Right atrium auricular region (tissue), 2 donors: ENCODE data around the gene BCKDHB. TPM values are rescaled to one million over a fixed set of nuclear protein-coding genes. Genes with fewer than 3 reads are reported as not detected.

Experiments
- DNase-seq: peaks from one replicate; pipeline ENCODE4 v3.0.0-alpha.2; 2019; ENCODE audit warnings: low spot score
- H3K27ac ChIP-seq, 2 donors: fragments of 200-600 bp; sonication (generic); 1 replicate in 1 of 2; 2 replicates in 1 of 2; pipeline ENCODE4 v1.5.1; 2016 to 2019
- H3K27me3 ChIP-seq, 2 donors: fragments of 200-600 bp; sonication (generic); one replicate each; pipeline versions ENCODE4 v1.5.1 to v1.6.0; 2017 to 2019
- H3K36me3 ChIP-seq: fragments of 200-600 bp; sonication (generic); one replicate; pipeline ENCODE4 v1.5.1; 2016
- H3K4me1 ChIP-seq, 2 donors: fragments of 200-600 bp; sonication (generic); one replicate each; pipeline versions ENCODE4 v1.5.1 to v1.6.0; 2017 to 2019
- H3K4me3 ChIP-seq, 2 donors: fragments of 200-600 bp; sonication (generic); 1 replicate in 1 of 2; 2 replicates in 1 of 2; pipeline ENCODE4 v1.5.1; 2017 to 2019; ENCODE audit warnings: mild to moderate bottlenecking in 1 of 2, moderate library complexity in 1 of 2
- H3K9me3 ChIP-seq, 2 donors: fragments of 200-600 bp; sonication (generic); one replicate each; pipeline ENCODE4 v1.5.1; 2019
- total RNA-seq, 2 donors: library from RNA; depleted of rRNA; stranded (reverse); fragments of >200 nt; gene quantifications; one replicate each; pipeline ENCODE4 v1.1.0, GENCODE V29; 2016
- TF ChIP-seq, protein P1 (sequence below), 2 donors: fragments of 200-600 bp; sonication (generic); IDR thresholded peaks; one replicate each; pipeline ENCODE4 v1.5.1; 2019; ENCODE audit warnings: antibody characterized with exemption in 2 of 2

BCKDHB gene
- total RNA-seq, 2 donors from 2014 or later: 8.1 to 23.3 TPM

DNA sequence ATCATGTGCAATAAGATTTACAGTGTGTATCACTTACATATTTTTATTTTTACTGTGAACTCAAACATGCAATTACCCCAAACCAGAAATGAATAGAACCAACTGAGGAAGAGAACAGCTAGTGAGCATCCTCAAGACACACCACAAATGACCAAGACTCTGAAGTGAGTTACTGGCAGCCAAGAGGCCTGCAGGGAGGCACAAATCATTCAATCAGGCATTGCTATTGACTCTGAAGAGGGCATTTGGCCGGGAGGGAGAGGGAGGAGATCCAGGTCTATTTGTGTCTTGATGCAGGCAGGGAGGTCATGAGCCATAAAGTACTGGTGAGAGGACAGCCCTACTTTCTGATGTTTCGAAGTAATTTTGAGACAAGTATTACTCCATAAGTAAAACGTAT is 257.7 kb downstream of the BCKDHB start:
- no peak for DNase-seq
- H3K4me3 ChIP-seq: no peak overlapping the region
- H3K36me3 ChIP-seq: no peaks in the 10 kb centered on the region
- H3K9me3 ChIP-seq: no peaks in the 10 kb centered on the region
- TF ChIP-seq, protein P1, sequence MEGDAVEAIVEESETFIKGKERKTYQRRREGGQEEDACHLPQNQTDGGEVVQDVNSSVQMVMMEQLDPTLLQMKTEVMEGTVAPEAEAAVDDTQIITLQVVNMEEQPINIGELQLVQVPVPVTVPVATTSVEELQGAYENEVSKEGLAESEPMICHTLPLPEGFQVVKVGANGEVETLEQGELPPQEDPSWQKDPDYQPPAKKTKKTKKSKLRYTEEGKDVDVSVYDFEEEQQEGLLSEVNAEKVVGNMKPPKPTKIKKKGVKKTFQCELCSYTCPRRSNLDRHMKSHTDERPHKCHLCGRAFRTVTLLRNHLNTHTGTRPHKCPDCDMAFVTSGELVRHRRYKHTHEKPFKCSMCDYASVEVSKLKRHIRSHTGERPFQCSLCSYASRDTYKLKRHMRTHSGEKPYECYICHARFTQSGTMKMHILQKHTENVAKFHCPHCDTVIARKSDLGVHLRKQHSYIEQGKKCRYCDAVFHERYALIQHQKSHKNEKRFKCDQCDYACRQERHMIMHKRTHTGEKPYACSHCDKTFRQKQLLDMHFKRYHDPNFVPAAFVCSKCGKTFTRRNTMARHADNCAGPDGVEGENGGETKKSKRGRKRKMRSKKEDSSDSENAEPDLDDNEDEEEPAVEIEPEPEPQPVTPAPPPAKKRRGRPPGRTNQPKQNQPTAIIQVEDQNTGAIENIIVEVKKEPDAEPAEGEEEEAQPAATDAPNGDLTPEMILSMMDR (IDR thresholded peaks at IDR 0.05): no peak
- peaks cover 0 to 6% of the 10 kb centered on the region in 2 donors for H3K4me1 ChIP-seq
- no peak overlapping the region for H3K27ac ChIP-seq
- no peaks in the 10 kb centered on the region for H3K27me3 ChIP-seq

DNA sequence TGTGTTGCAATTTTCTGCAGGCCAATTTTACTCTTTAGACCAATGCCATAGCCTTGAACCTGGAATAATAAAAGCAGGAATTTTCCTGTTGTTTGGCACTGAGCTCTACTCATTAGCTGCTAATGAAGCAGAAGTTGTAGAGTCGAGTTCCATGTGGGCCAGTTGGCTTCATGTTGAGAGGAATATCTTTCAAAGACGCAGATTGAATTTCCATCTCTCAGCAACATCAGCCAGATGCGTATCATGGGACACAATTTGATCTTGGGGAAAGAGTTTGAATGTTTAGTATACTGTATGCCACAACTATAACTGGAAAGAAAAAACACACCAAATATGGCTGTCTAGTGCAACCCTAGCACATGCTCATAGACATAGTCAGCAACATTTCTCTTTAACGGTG is 259.6 kb downstream of the BCKDHB start:
- Histone ChIP-seq H3K4me1 (peaks cover 0 to 6% of the 10 kb centered on the region in 2 donors), H3K36me3 (no peaks in the 10 kb centered on the region), H3K4me3 (no peak overlapping the region), H3K9me3 (no peaks in the 10 kb centered on the region), H3K27me3 (no peaks in the 10 kb centered on the region), H3K27ac (no peak overlapping the region)
- TF ChIP-seq, protein P1 (IDR thresholded peaks at IDR 0.05): no peak
- no peak for DNase-seq

- no peak for DNase-seq
- TF ChIP-seq, protein P1 (IDR thresholded peaks at IDR 0.05): no peak
- H3K4me3 ChIP-seq: no peak overlapping the region
- H3K27ac ChIP-seq: no peak overlapping the region
- H3K27me3 ChIP-seq: no peaks in the 10 kb centered on the region
- H3K36me3 ChIP-seq: no peaks in the 10 kb centered on the region
- H3K4me1 ChIP-seq: peaks cover 0 to 6% of the 10 kb centered on the region in 2 donors
- no peaks in the 10 kb centered on the region for H3K9me3 ChIP-seq
These were observed 260.2 kb downstream of the BCKDHB start for GRCh38 chr6:80366714-80367113.

DNA sequence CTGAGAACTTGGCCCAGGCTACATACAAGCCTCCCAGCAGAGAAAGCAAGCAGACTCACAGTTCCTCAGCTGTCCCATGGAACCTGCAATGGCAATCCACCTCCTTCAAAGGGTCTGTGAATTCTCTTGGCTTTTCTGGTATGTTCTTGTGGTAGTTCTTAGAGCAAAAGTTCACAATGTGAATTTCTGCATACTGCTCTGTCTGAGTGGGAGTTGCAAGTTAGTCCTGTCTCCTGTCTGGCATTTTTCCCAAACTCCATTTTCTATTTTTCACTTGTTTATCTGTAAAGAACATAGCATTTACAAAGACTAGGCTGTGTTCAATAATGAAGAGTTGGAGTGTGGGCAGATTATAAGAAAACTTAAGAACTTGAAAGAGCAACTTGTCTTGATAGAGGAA is 269.9 kb downstream of the BCKDHB start:
- H3K4me3 ChIP-seq: no peak overlapping the region
- DNase-seq: no peak
- no peaks in the 10 kb centered on the region for H3K36me3 ChIP-seq
- no peaks in the 10 kb centered on the region for H3K27me3 ChIP-seq
- peaks cover 0 to 6% of the 10 kb centered on the region in 2 donors for H3K9me3 ChIP-seq
- no peaks in the 10 kb centered on the region for H3K4me1 ChIP-seq
- TF ChIP-seq, protein P1 (IDR thresholded peaks at IDR 0.05): no peak
- H3K27ac ChIP-seq: no peak overlapping the region

DNA sequence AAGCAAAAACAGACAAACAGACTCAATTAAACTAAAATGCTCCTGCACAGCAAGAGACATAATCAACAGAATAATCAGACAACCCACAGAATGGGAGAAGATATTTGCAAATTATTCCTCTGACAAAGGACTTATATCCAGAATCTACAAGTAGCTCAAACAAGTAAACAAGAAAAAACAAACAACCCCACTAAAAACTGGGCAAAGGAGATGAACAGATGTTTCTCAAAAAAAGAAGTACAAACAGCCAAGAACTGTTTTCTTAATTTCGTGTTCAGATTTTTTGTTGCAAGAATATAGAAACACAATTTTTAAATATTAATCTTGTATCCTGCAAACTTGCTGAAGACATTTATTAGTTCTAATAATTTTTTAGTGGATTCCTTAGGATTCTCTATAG is 274.1 kb downstream of the BCKDHB start:
- Histone ChIP-seq H3K27me3 (no peaks in the 10 kb centered on the region), H3K4me1 (no peaks in the 10 kb centered on the region), H3K9me3 (no peaks in the 10 kb centered on the region), H3K27ac (no peak overlapping the region), H3K4me3 (no peak overlapping the region), H3K36me3 (no peaks in the 10 kb centered on the region)
- no peak for DNase-seq
- TF ChIP-seq, protein P1 (IDR thresholded peaks at IDR 0.05): no peak

DNA sequence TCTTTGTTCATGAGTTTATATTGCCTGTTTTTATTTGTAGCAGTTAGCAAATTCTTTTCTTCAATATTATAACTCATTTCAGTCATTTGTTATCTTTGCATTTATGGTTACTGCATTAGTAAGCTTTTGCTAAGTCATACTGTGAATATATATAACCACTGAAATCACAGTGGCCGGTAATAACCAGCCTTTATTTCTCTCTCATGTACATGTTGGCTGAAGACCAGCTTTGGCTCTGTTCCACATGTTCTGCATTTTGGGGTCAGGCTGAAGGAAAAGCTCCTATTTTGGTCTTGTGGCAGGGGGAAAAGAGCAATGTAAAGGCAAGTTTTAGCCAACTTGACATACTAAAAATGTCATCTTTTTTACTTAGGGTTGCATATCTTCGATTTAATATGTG is 276.3 kb downstream of the BCKDHB start:
- Histone ChIP-seq H3K27me3 (no peaks in the 10 kb centered on the region), H3K4me3 (no peak overlapping the region), H3K27ac (no peak overlapping the region), H3K36me3 (no peaks in the 10 kb centered on the region), H3K4me1 (no peaks in the 10 kb centered on the region), H3K9me3 (no peaks in the 10 kb centered on the region)
- DNase-seq: no peak
- TF ChIP-seq, protein P1 (IDR thresholded peaks at IDR 0.05): no peak
